GM19397 (cell line): Measurements from ENCODE around the gene HLA-DQB1.
A peak's percentile ranks its signal among the peaks of the same experiment; 100 is the strongest.
"Not testable (repeated sequence)": the region's sequence is repeated elsewhere in the genome, so short reads cannot be mapped to it uniquely, and the experiment has no call there.

Source experiments
- ATAC-seq: cut with Tn5 transposase; IDR thresholded peaks from one replicate; pipeline ENCODE4 v1.9.1; 2021; ENCODE audit warnings: mild to moderate bottlenecking, moderate library complexity; ENCODE audit not compliant: unreplicated experiment

Gene HLA-DQB1

DNA sequence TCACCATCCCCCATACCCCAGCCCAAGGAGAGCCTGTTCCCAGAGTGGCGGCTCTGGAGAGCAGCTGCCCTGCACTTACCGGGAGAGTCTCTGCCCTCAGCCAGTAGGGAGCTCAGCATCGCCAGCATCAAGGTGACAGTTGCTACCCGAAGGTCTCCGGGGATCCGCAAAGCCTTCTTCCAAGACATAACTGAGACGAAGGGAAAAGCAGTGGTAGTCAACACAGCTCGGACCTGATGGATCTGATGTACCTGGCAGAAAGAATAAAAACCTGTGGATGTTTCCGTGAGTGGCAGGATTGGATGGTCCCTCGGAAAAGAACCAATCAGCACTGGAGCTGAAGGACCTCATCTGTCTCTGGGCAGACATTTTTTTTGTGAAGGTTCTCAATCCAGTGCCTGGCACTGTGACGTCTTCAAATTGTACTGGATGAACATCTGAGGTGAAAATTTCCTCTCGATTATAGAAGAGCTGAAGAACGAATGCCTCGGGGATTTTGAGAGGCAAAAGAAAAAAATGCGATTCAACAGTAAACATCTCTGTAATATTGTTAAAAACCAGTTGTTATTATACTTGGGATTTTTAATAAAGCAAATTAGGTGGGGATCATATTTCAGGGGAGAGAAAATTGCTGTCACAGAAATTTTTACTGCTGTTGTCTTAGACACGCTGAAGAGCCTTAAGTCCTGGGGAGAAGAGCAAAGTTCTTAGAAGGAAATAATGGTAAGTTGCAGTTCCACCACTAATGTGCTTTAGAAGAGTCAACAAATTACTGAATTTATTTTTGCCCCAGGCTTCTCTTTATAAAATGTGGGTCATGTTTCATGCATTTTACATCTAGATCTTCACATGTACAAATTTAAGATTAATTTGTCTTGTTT is at the start of gene HLA-DQB1:
Gene HLA-DQB1 (minus strand): TSS at position 238 of the 881 bp plus-strand sequence. CDS start 50 bp downstream, at position 188.
- peak; percentile 44 for ATAC-seq

DNA sequence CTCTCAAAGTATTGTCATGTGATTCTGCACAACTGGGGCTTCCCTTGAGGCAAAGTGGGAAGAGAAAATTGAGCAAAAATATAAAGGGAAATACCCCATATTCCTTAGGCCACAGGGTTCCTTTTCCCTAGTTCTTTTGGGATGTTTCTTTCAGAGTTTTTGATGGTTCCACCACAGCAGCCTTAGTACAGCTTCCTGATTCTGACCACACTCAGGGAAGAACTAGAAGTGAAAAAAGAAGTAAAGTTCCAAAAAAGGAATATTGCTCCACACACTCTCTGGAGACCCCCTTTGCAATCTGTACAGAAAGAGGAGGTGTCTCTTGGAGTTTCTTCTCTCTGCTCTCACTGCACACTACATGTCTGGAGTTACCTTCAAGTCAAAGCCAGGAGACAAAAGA is 46.8 kb upstream of the HLA-DQB1 start:
- no peak for ATAC-seq

DNA sequence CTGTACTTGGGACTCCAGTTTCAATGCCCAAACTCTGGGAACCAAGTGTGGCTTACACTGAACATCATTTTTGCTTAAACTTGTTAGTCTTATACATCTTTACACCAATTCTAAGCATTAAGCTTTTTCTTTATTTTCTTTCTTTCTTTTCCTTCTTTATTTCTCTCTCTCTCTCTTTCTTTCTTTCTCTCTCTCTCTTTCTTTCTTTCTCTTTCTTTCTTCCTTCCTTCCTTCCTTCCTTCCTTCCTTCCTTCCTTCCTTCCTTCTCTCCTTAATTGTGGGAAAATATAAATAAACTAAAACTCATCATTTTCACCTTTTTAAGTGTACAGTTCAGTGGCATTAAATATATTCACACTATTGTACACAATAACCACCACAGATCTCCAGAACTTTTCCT is 43.2 kb upstream of the HLA-DQB1 start:
- no peak for ATAC-seq

DNA sequence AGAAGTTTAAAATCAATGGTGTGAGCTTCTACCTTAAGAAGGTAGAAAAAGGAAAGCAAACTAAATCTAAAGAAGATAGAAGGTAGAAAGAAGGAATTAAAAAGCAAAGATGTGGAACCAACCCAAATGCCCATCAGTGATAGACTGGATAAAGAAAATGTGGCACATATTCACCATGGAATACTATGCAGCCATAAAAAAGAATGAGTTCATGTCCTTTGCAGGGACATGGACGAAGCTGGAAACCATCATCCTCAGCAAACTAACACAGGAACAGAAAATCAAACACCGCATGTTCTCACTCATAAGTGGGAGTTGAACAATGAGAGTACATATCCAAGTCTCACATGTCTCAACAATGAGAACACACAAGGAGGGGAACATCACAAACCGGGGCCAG is 38.7 kb upstream of the HLA-DQB1 start:
- ATAC-seq, result not testable (repeated sequence)

DNA sequence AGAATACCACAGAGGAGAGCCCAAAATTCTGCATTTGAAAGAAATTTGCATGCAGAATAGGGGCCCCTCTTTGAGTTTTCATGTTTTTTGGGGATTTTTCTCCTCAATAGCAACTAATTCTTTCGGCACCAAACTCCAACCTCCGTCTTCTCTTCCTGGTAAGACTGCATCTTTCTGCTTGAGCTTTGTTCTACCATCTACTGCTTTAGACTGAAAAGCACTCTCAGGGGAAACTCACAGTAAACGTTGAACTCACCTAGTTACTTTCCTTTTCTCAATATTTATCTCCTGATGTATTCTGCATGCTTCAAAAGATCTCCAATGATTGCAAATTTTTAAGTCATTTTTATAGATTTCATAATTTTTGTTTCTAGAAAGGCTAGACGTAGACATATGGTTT is 36.9 kb upstream of the HLA-DQB1 start:
- no peak for ATAC-seq

DNA sequence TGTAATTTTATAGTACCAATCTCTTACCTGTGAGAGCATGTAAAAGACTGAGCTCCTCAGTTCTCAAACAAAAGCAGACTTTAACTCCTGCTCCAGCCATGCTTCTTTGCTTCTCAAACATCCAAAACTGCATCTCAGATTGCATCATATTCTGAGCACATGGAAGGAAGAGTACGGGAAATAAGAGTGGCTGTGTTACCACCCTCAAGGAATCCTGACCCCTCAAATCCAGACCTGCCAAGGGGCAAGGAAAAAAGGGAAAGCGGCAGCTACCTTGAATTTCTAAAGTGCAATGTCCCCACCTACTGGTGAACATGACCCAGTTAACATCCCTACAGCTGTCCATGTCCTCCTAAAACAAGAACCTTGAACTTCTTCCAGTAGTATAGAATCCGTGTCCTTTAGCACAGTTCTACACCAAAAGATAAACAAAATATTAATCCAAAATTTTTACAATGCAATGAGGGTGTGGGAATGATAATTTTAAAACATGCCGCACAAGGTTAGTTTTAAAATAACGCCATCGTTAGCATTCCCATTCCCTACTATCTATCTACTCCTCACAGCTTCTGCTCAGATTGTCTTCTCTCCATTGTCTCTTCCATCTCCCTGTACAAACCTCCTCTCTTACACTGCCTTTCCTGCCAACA is 34.1 kb upstream of the HLA-DQB1 start:
- ATAC-seq, result no peak

DNA sequence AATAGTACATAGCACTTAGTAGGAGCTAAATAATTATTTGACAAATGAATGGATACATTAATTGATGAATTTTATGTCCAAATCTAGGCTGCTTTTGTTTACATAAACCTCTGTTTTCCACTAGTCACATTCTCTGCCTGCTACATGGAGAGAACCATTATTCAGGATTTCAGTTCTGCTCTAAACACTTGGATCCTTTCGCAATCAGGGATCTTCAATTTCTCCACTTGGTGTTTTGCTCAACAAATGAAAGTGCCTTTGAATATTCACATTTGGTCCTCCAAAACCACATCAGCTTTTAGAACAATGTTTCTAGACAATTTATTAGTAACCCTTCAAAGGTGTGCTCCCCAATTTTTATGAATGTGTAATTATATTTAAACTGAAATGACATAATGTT is 30.6 kb upstream of the HLA-DQB1 start:
- ATAC-seq, result no peak

DNA sequence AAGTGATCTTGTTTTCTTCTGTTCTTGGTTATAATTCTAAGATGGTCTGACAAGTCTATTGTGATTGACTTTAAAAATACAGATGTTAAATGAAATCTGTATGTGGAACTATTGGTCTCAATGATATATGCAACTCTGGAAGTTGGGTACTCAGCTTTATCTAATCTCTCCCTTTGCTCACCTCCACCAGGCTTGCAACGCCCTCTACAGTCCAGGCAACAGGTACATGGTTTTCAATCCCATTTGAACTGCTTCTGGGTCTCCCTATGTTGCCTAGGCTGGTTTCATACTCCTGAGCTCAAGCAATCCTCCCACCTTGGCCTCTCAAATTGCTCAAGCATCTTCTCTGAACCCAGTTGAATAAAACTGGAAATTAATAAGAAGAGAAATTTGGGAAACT is 25.6 kb upstream of the HLA-DQB1 start:
- no peak for ATAC-seq

DNA sequence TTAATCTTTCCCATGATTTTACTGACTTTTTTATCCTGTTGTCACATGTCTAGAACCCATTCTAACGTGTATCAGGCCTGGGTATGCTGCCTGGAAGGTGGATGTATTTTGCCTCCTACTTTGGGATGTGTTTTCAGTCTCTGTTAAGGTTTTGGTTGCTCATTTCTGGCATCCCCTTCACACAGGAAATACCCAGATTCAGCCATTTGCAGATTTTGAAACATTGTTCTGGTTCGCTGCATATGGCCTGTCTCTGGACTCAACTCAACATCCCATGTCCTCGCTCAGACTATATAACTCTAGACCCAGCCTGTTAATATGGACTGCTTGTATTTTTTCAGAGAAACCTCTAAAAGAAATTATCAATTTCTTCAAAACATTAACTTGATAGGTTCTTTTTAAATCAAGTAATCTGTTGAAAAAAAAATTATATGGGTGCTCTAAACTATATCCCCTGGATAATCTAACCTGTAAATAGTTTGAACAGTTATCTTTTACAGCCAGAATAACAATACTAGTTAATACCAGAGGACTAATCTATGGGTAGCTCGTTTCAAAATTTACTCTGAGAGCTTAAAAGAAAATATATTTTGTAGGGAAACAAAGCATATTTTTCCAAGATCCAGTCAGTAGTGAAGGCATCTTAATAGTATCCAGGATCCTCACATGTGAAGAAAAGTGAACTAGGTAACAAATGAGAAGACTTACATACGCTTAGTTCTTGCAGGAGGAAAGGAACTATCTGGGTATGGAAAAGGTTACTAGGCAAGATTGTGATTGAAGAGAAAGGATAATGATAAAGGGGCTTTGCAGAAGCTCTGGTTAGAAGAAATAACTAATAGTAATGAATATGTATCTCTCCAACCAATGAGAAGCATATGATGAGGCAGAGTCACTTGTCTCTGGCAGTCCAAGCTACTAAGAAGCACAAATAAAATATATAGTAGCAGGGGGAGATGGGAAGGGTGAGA is 23.4 kb upstream of the HLA-DQB1 start:
- ATAC-seq, result no peak

DNA sequence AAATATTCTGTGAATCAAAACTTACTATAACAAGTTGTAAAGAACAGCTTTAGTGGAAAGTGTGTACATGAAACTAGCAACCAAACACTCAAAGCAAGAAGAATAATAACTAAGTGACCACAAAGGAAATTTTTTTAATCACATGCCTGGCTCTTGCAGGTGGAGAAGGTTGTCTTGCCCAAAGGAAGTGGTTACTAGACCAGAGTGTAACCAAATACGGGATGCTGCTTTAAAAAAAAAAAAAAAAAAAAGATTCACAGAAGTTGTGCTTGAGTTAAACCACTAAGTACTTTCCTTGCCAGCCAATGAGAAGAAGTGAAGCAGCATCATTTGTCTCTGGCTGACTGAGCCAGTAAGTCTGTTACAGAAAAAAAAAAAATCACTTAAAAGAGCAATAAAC is 19.1 kb upstream of the HLA-DQB1 start:
- ATAC-seq, result peak; percentile 84

DNA sequence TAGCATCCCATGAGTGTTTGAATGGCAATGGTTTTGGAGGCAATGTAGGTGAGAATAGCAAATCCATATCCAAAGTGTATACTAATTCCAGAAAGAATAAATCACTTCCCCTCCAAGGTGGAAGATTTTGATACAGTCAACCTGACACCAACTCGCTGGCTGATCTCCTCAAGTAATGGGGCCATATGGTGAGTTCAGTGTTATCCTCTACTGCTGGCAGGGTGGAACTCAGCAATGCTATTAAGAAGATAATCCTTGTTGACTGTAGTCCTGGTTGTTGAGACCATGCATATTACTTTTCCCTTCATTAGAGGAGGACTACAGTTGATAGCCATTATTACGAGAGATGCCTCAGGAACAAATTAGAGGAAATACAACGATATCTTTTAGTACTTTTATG is 17.8 kb upstream of the HLA-DQB1 start:
- ATAC-seq, result no peak

DNA sequence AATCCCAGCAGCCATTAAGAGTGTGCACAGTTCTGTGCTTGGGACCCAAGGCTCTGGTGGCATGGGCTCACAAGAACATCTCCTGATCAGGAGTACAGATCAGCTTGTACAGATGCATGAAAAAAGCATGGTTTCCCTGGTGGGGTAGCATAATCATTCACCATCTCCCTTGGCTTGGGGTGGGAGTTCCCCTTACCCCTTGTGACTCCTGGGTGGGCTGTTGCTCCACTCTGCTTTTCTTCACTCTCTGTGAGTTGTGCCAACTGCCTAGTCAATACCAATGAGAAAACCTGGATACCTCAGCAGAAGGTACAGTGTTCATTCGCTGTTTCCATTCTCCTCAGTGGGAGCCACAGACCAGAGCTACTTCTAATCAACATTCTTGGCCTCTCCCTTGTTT is 13.6 kb upstream of the HLA-DQB1 start:
- no peak for ATAC-seq

DNA sequence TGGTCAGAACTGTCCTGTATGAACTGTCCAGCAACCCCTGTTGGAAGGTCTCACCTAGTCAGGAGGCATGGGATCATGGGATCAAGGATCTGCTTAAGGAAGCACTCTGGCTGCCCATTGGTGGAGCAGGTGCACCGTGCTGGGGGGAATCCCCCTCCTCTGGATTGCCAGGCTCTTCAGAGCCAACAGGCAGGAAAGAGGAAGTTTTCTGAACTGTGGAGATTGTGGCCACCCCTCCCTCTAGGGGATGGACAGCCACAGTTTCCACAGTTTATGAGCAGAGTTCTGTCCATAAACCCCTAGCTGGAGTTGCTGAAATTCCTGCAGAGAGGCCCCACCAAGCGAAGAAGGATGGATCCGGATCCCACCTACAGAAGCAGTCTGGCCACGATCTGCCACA is 13.0 kb upstream of the HLA-DQB1 start:
- no peak for ATAC-seq

DNA sequence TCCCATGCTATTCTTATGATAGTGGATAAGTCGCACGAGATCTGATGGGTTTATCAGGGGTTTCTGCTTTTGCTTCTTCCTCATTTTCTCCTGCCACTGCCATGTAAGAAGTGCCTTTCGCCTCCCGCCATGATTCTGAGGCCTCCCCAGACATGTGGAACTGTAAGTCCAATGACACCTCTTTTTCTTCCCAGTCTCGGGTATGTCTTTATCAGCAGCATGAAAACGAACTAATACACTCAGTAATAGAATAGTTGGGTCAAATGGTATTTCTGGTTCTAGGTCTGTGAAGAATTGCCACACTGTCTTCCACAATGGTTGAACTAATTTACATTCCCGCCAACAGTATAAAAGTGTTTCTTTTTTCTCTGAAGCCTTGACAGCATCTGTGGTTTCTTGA is 7.7 kb upstream of the HLA-DQB1 start:
- ATAC-seq, result not testable (repeated sequence)

DNA sequence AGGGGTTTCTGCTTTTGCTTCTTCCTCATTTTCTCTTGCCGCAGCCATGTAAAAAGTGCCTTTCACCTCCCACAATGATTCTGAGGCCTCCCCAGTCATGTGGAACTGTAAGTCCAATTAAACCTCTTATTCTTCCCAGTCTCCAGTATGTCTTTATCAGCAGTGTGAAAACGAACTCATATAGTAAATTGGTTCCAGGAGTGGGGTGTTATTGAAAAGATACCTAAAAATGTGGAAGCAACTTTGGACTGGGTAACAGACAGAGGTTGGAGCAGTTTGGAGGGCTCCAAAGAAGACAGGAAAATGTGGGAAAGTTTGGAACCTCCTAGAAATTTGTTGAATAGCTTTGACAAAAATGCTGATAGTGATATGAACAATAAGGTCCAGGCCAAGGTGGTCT is 5.5 kb upstream of the HLA-DQB1 start:
- ATAC-seq, result not testable (repeated sequence)

DNA sequence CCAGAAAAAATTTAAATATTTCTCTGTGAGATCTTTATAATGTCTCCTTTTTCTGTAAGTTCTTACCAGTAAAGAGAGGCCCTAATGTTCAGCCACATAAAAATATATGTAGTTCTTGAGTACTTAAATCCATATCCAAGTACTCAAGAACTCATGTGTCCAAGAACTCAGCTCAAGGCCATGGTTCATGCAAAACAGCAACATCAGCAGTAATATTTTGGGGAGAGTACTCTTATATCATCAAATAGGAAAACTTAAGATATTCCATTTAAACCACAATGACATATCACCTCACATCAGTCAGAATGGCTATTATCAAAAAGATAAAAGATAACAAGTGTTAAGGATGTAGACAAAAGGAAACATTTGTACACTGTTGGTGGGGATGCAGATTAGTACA is 3.4 kb upstream of the HLA-DQB1 start:
- no peak for ATAC-seq

DNA sequence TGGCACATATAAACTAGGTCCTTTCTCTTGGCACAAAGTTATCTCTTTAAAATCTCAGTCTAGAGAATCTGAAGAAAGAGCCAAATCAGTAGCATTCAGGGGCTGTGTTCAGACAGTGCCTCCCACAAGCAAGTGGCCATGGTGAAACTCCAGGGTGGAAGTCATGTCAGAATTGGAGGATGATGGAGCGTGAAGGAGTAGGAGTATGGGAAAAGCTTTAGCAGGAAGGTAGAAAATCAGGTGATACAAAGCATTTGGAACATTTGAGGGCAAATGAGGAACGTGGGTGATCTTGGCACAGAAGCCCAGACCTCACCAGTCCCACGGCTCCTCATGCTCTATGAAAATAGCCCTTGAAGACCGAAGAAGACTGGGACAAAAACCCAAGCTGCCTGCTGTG is 2.8 kb upstream of the HLA-DQB1 start:
- no peak for ATAC-seq

DNA sequence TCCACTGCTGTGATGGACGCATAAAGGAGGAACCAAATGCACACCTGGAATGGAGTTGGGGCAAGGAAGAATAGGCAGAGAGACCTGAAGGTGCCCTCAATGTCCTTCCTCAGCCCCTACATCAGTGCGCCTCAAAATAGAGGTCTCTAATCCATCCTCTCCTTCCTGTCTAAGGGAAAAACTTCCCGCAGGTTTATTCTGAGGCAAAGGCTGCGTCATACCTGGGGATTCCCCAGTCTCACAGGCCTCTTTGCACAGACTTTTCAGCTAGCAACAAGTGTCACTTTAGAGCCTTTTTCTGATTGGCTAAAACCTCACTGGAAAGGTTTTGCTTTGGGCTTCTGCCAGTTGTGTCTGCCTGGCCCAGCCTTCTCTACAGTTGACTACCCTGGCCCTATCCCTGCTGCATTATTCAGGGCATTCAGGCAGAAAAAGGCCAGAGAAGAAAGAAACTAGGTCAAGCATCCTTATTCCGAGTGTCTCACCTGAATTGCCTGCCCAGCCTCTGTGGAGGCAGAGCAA is 1.8 kb upstream of the HLA-DQB1 start:
- ATAC-seq, result peak; percentile 79

DNA sequence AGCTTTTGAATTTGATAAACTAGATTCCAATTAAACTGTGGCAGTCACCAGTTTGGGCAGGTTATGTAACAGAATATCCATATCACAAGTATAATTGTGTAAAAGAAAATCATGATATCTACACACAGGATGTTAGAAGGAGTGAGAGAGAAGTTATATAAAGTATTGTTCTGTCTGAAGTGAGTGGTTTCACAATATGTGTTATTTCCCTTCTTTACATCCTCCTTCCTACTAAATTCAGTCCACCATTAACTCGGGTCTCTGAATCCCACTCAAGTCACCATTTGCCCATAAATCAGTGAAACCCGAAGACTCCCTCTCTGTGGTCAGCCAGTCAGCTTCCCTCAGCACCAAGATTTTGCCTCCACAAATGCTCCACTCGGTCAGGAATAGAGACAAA is 796 bp downstream of the HLA-DQB1 start:
- no peak for ATAC-seq

DNA sequence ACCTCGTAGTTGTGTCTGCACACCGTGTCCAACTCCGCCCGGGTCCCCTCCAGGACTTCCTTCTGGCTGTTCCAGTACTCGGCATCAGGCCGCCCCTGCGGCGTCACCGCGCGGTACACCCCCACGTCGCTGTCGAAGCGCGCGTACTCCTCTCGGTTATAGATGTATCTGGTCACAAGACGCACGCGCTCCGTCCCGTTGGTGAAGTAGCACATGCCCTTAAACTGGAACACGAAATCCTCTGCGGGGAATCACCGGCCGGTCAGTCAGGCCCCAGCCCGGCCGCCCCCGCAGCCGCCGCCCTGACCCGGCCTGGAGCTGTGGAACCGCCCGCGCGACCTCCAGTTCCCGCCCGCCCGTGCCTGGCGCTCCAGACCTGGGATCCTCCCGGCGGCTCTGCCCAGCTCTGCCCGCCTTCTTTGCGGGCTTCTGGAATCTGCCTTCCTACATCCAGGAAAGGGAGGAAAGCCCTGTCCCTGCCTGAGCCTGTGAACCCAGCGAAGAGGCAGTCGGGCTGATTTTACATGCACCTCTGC is 1.6 kb downstream of the HLA-DQB1 start:
- no peak for ATAC-seq

DNA sequence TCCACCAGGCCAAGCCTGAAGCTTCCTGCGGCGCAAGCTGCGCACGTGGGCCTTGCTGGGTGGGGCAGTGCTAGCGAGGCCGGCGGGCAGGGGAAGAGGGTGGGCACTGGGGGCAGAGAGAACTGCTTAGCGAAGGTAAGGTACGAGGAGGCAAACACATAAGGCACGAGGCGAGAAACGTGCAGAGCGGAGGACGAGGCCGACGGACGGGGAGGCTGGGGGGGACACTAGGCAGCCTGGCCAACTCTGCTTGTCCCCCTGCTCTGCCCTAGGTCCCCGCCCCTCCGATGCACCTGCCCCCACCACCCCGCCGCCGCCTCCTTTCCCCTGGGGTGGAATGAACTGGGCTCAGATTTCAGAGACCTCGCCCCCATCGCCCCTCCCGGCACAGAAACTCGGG is 2.1 kb downstream of the HLA-DQB1 start:
- ATAC-seq, result no peak
